KOPT-K1 (cell line): ENCODE measurements around the gene CPVL.
"Not testable (repeated sequence)": the region's sequence is repeated elsewhere in the genome, so short reads cannot be mapped to it uniquely, and the experiment has no call there.

Source experiments
- H3K27ac ChIP-seq: fragments of 200-600 bp; sonication (generic); 2 replicates; pipeline ENCODE4 v1.5.1; 2016; ENCODE audit warnings: antibody characterized with exemption, mild to moderate bottlenecking, low read depth, low read length; ENCODE audit not compliant: poor library complexity, severe bottlenecking
- H3K36me3 ChIP-seq: fragments of 200-600 bp; sonication (generic); 2 replicates; pipeline ENCODE4 v1.5.1; 2017; ENCODE audit warnings: antibody characterized with exemption, mild to moderate bottlenecking, low read length, moderate library complexity; ENCODE audit not compliant: insufficient read depth
- H3K9me3 ChIP-seq: fragments of 200-600 bp; sonication (generic); 2 replicates; pipeline ENCODE4 v1.5.1; 2017; ENCODE audit warnings: antibody characterized with exemption, low read length, mild to moderate bottlenecking; ENCODE audit not compliant: insufficient read depth, poor library complexity, severe bottlenecking

Gene CPVL

DNA sequence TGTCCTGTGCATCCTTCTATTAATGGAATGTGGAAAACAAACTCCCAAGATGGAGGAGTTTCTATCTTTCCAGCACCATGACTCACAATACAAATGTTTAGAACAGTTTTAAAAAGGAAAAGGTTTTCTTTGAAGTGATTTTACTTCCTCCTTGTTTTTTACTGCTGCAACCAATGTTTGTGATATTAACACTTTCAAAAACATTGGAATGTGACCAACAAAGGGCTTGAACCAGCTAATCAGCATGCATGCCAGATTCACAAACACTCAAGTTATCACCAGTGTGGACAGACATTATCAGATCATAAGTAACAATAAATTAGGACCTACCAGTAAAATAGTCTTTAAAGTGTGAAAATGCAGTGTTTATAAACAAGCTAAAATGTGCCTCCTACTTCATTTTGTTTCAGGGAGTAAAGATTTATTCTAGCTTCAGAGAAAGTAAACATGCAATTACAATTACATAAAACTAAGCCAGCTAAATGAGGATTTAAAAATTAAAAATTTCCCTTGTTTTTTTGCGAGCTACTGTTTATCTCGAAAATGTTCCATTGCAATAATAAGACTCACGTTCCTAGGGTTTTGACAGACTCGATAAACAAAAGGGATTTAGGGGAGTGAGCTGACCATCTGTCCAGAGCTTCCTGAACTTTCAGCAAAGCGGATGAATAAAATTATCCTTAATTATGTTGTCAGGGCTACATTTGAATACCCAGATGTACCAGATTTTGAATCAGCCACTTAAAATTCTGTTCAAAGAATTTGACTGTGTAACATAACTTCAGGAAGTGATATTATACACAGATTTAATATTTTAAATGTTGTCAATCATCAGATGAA lies 29.8 kb downstream of the CPVL start:
- Histone ChIP-seq H3K27ac (no peak overlapping the region), H3K9me3 (no peaks in the 10 kb centered on the region), H3K36me3 (peaks cover 31% of the 10 kb centered on the region)

DNA sequence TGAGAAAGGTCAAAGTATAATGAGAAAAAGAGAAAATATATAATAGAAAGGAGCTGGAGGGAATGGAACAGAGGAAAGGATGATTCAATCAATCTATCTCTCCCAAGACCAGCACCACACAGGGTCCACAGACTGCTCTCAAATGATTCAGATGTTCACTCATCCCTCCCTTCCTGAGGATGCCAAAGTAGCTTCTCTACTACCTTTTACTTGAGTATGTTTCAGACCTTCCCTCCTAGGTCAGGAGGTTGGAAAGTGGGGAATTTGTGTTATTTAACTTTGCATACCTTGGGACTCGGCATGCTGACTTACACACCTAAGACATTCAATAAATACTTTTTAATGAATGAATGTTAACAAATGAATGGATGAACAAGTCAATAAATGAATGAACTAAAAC lies 30.6 kb downstream of the CPVL start:
- Histone ChIP-seq H3K27ac (peak overlapping the region; percentile 75), H3K36me3 (peaks cover 39% of the 10 kb centered on the region), H3K9me3 (no peaks in the 10 kb centered on the region)

DNA sequence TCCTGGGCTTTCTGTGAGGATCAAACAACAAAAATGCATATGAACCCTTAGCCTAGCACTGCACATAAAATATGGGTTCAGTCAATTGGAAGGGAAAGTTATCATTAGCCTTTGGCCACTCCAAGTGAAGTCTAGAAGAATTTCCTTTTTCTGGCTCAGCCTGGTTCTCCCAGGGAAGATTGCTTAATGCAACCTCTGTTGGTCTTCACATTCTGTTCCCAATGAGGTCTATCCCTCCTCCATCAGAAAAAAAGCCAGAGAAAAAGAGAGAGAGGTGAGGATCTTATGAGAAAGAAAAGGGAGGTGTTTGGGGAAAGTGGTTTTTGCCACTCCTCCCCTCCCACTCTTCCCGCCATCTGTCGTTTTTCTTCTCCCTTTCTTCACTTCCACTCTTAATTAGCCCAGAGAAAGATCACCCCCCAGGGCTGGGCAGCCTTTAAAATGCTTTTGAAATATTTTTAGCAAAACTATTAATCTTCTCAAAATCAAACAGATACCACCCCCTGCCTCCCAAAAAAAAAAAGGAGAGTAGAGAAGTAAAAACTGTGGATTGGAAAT lies 31.1 kb downstream of the CPVL start:
- Histone ChIP-seq H3K36me3 (peaks cover 45% of the 10 kb centered on the region), H3K27ac (peak overlapping the region; percentile 75), H3K9me3 (no peaks in the 10 kb centered on the region)

DNA sequence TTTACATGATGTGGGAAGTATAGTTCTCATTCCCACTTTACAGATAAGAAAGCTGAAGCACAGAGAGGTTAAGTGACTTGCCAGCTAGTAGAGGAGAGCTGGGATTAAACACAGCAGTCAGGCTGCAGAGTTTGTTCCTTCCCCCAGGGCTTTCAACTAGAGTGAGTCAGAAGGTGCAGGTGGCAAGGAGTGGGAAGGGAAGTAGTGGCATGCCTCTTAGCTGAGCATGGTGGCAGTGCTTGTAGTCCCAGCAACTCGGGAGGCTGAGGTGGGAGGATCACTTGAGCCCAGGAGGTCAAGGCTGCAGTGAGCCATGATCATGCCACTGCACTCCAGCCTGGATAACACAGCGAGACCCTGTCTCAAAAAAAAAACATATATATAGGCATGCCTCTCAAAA lies 32.1 kb downstream of the CPVL start:
- Histone ChIP-seq H3K36me3 (peaks cover 47% of the 10 kb centered on the region), H3K27ac (peak overlapping the region; percentile 75)
- not testable (repeated sequence) for H3K9me3 ChIP-seq

DNA sequence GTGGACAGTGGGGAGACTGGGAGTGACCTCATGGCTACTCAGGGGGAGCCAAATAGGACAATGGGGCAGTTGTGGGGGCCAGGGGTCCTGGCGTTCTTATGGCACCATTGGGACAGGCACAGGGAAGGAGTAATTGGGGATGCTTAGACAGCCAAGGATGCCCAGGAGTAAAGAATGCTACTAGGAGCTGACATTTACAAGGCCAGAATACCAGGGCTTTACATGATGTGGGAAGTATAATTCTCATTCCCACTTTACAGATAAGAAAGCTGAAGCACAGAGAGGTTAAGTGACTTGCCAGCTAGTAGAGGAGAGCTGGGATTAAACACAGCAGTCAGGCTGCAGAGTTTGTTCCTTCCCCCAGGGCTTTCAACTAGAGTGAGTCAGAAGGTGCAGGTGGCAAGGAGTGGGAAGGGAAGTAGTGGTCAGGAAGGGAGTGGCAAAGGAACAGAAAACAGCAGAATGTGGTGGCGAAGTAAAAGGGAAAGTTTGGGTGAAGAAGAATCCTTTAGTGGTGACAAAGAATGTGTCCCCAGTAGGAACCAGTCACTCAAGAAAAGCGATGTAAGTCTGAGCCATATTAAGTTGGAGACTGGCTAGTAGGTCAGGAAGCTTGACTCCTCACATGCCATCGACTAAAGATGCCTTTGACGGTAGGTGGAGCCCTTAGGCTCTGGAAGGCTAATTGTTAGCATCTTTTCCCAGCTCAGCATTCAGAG lies 32.8 kb downstream of the CPVL start:
- no peaks in the 10 kb centered on the region for H3K9me3 ChIP-seq
- peak overlapping the region; percentile 75 for H3K27ac ChIP-seq

DNA sequence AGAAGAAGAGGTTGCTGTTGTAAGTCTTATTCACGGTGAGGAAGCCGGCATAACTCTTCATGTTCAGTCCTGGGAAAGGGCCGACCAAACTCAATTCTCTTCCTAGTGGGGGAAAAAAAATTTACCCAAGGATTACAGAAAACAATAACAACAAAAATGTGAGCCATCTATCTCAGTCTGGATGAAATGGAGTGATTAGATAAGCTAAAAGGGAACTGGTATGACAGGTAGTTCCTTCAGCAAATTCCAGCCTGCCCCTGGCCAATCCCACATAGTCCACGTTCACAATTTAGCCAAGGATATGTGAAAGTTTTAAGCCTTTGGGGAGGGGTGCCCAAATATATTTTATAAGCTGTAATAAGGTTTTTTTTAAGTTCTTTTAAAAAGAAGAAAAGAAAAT lies 33.6 kb downstream of the CPVL start:
- peak overlapping the region; percentile 75 for H3K27ac ChIP-seq

More for the DNA sequence above, 32.8 kb downstream of the CPVL start:
- peaks cover 47% of the 10 kb centered on the region for H3K36me3 ChIP-seq

DNA sequence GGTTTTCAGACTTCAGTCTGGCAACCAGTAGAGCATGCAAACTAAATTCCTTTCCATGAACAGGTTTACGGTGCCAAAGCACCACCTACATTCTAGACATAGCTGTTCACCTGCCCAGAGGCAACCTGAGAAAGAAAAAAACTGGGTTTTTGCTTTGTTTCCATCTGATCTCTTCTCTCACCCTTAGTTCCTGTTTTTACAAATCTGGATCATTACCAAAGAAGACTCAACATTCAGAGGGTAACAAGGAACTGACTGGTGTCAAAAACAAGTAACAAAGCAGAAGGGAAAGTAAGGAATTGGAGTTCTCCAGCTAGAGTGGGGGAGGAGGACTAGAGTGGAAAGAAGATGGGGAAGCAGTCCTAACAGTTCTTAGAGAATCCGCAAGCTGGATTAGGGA lies 36.4 kb downstream of the CPVL start:
- no peak overlapping the region for H3K27ac ChIP-seq
- H3K9me3 ChIP-seq = no peaks in the 10 kb centered on the region
- H3K36me3 ChIP-seq = peaks cover 49% of the 10 kb centered on the region

More for the DNA sequence above, 33.6 kb downstream of the CPVL start:
- H3K36me3 ChIP-seq = peaks cover 44% of the 10 kb centered on the region
- H3K9me3 ChIP-seq = no peaks in the 10 kb centered on the region

DNA sequence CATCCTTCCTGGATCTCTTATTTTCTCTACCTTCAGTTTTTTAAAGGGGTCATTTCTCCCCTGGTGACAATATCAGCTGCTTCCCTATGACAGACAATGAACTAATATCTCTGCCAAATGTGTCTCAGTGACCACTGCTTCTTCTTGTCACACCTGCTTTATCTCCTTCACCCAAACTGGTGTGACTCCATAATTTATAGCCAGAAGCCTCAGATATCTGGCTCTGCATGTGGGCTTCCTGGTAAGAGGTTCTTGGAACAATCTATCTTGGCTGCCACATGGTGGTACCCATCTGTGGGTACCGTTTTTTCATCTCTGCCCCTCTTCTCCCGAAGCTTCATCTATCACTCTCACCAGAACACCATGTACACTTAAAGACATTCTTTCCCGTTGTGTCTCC lies 37.0 kb downstream of the CPVL start:
- H3K9me3 ChIP-seq = no peaks in the 10 kb centered on the region
- no peak overlapping the region for H3K27ac ChIP-seq
- peaks cover 49% of the 10 kb centered on the region for H3K36me3 ChIP-seq

DNA sequence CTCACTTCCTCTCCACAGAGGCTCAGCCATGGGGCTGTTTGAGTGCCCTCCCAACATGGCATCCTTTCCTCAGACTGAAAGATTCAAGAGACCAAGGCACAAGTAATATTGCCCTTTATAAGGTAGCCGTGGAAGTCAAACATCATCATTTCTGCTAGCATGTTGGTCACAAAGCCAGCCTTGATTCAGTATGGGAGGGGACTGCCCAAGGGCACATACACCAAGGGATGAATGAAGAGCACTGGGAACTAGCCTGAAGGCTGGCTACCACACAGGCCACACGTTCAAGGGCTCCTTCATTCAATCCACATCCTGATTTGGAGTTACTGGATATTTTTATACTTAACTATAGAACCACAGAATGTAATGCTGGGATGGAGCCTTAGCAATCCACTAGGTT lies 39.3 kb downstream of the CPVL start:
- Histone ChIP-seq H3K27ac (no peak overlapping the region), H3K36me3 (peaks cover 46% of the 10 kb centered on the region), H3K9me3 (no peaks in the 10 kb centered on the region)

DNA sequence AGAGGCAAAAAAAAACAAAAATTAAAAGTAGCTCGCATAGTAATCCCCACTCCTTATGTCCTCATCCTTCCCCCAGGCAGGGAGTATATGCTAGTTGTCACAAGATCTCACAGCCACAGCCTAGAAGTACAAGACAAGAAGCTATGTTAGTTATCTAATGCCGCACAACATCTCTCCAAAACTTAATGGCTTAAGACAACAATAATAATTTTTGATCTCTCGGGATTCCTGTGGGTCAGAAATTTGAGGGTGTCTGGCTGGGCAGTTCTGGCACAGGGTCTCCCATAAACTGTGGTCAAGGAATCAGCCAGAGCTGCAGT lies 39.7 kb downstream of the CPVL start:
- Histone ChIP-seq H3K36me3 (peaks cover 42% of the 10 kb centered on the region), H3K27ac (no peak overlapping the region), H3K9me3 (no peaks in the 10 kb centered on the region)

DNA sequence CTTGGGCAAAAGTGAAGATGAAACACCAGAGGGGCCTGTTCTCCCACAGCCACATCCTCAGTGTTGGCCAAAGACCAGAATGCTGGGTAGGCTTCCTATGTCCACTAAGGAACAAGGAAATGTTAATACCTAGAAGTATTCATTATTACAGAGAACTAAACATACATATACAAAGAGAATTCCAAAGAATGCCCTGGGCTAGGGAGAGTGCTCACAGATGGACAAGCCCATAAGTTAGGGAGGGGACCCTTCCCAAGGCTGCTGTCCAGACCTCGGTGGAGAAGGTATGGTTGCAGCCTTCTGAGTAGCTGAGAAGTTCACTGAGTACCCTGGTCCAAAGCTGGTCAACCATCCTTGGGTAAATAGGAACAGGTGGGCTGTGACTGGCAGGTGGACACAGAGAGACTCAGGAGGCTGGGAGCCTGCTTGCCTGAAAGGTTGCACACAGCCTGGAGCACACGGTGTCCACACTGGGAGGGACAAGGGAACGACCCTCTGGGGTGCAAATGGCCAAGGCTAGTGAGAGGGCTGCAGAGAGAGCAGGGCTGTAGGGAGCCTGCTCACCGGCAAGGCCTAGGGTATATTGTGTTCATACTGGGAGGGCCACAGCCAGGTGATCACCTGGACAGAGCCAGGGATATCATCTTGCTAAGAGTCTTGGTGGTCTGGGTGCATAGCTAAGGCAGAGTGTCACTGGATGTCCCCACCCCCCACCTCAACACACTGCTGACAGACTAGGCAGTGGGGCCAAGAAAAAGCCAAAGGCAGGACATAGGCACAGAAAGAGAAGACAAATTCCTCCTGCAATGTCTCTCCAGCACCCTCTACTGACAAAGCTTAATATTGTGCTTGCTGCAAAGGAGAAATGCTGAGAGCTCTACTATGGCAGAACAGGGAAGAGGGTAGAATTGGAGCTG lies 40.3 kb downstream of the CPVL start:
- no peaks in the 10 kb centered on the region for H3K9me3 ChIP-seq
- H3K27ac ChIP-seq = peak overlapping the region; percentile 3
- peaks cover 36% of the 10 kb centered on the region for H3K36me3 ChIP-seq

DNA sequence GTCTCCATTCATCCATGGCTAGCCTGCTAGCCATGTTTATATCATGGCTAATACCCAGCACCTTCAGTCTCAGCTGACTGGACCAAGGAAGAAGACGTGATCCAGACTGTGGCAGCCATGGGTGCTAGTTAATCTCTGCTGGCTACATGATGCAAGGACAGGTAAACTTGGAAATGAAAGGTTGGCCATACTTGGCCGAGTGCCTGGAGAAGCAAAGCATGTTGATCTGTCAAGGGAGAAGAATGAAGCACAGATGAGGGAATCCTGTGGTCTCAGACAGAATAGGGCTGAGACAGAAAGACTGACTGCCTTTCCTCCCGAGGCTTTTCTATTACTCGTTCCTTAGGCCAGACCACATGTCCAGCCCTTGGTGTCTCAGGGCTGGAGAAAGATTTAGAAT lies 41.1 kb downstream of the CPVL start:
- Histone ChIP-seq H3K36me3 (peaks cover 28% of the 10 kb centered on the region; the same call in 1 of the 2 replicates), H3K27ac (no peak overlapping the region), H3K9me3 (no peaks in the 10 kb centered on the region)

- Histone ChIP-seq H3K9me3 (no peaks in the 10 kb centered on the region), H3K36me3 (0 out of 2 replicates have a peak, but pooled peaks cover 9% of the 10 kb centered on the region), H3K27ac (no peak overlapping the region)
These were observed 43.7 kb downstream of the CPVL start for GRCh38 chr7:29102558-29103151.

DNA sequence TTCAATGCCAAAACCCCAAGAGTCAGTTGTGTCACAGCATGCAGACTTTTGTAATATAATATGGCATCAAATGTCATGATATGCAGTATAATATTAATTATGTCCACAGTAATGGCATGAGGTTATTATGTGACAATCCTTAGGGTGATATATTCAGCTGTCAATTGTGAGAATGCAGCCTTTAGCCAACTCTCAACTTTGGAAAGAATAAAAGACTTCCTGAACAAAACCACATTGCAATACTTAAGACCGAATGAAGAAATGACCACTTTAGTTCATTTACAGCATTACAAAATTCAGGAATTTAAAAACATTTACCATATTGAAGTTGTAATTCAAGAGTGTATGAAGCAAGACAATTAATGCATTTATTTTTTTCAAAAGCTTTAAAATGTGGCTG lies 45.4 kb downstream of the CPVL start:
- Histone ChIP-seq H3K27ac (no peak overlapping the region), H3K9me3 (no peaks in the 10 kb centered on the region), H3K36me3 (0 out of 2 replicates have a peak, but pooled peaks cover 3% of the 10 kb centered on the region)
